Heart left ventricle (tissue), 13 donors: Measurements from ENCODE around the gene OR4B1.

Source experiments
- CTCF ChIP-seq, 12 donors: fragments of 200-600 bp; sonication (generic) in 4 of 12; IDR thresholded peaks; one replicate each; pipeline versions ENCODE4 v1.5.0 to v1.8.0; 2018 to 2022; ENCODE audit warnings: antibody characterized with exemption in 12 of 12, mild to moderate bottlenecking in 5 of 12
- POLR2A ChIP-seq, 2 donors: fragments of 450-650 bp; IDR thresholded peaks; one replicate each; pipeline ENCODE4 v1.6.1; 2017; ENCODE audit warnings: antibody characterized with exemption in 2 of 2, mild to moderate bottlenecking in 2 of 2, moderate library complexity in 2 of 2
- donor health status: ischemic (EF 13 %, LVEDD 7.1; RV severe dilation, severe dysfunction).
- donor health status: DM: no; HTN: yes; CAD: no.
- donor health status: DM: no; HTN: no; CAD: no.
- donor health status: ischemic (EF 25% LVEDD 6.9; RV normal size, moderate dysfunction).
- donor health status: ischemic (EF 25% LVEDD 5.7; RV mildly dilated, moderate dysfunction).
- donor health status: ischemic (EF 35%, LVEDD 5.7; RV mildly dilated, moderate dysfunction).
- donor health status: nonischemic (EF 11% LVEDD 7.7; RV severe dilation, severe dysfunction).
- donor health status: DM: yes; HTN: yes; CAD: no.
- donor health status: PGD.
- donor health status: ischemic (EF 29% LVEDD 5.4; RV normal size, mild dysfunction).
- donor health status: nonischemic (EF 23%, LVEDD 6.1; RV moderate dilation, normal function).

- TF ChIP-seq CTCF (IDR thresholded peaks at IDR 0.05) (no peak), POLR2A (IDR thresholded peaks at IDR 0.05) (no peak)
Measured at GRCh38 chr11:48244804-48245203, 28.2 kb downstream of the OR4B1 start, which contains the start of gene OR4X2.
